GM13976 (cell line): ENCODE measurements around the gene ADGRG6.

Source experiments
- DNase-seq: peaks from one replicate; pipeline ENCODE4 v3.0.0; 2012; ENCODE audit warnings: low spot score
- CTCF ChIP-seq: IDR thresholded peaks from 2 replicates; pipeline ENCODE4 v1.5.1; 2012; ENCODE audit warnings: borderline replicate concordance, mild to moderate bottlenecking; ENCODE audit not compliant: insufficient read depth; ENCODE audit errors: extremely low read depth, missing control alignments, control extremely low read depth
- in situ Hi-C: fragments of 300-500 bp; cut with MboI; formaldehyde crosslinking; loops from one replicate; pipeline ENCODE4 v1.12.0; 2022; ENCODE audit warnings: low sequenced_read_pairs, mixed read lengths, inconsistent platforms; ENCODE audit not compliant: unreplicated experiment

The ADGRG6 gene

DNA sequence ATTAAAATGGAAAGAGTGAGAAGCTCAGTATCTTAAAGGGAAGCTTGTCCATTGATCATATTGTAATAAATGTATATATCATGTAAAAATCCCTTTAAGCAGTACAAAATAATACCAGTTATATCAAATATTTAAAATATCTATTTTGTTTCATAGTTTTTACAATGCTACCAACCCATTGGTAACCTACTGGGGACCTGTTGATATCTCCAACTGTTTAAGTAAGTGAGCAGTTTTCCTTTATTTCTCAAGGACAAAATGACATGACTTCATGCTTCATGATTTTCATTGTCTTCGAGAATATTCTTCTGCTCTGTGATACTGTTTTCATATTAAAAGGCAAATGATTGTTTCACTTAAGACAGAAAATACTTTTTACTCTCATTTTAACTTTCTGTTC, 100.0 kb downstream of the ADGRG6 start:
- TF ChIP-seq CTCF: no peak
- in situ Hi-C loops: no loop called here
- no peak for DNase-seq

DNA sequence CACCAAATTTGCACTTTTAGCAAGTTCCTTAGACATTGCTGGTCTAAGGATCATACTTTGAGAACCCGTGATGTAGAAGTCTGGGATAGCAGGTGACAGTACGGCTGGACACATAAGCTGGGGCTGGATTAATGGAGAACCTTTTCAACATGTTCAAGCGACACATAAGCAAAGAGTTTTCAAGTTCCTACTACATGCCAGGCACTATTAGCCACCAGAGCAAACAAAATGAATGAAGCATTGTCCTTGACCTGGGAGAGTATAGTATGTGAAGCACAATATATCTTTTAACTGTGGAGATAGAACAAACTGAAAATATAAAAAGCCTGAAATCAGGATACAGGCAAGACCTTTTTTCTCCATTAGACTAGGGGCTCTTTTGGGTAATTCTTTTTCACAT, 102.9 kb downstream of the ADGRG6 start:
- DNase-seq: no peak
- TF ChIP-seq CTCF: no peak
- in situ Hi-C loops: no loop called here

DNA sequence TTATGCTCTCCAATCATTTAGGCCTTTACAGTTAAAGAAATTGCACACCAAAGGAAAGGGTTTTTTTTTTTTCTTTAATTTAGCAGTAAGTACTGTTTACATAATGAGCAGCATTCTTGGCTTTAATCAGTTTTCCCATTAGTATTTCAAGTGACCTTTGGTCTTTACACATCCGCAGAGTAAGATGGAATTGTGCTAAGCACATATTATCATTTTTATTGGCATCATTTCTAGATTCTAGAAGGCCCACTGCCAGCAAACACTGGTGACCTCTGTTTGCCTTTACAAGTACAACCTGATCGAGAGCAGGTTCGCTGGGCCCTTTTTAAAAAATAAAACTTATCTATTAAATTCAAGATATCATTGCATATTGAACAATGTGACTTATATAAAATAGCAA, 104.3 kb downstream of the ADGRG6 start:
- in situ Hi-C loops: no loop called here
- TF ChIP-seq CTCF: no peak
- no peak for DNase-seq

- no peak for DNase-seq
- in situ Hi-C loops: no loop called here
- no peak for TF ChIP-seq CTCF
Measured at GRCh38 chr6:142407685-142408273, 106.0 kb downstream of the ADGRG6 start.

- DNase-seq: no peak
- in situ Hi-C loops: no loop called here
- TF ChIP-seq CTCF: no peak
Measured at GRCh38 chr6:142408409-142408808, 106.6 kb downstream of the ADGRG6 start.

DNA sequence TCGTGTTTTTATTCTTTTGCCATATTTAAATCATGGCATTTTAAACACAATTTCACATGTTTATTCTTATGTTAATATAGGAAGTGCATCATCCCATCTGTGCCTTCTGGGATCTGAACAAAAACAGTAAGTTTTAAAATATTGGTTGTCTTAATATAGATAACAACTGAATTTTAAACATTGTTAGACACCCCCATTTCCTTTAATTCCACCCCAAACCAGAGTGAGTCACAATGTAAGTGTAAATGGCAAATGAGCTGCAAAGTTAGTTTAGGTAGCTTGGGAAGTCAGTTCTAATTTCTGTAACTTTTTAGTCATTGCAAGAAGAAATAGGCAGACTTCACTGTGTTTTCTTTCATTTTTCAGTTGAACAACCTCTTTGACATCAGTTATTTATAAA, 108.0 kb downstream of the ADGRG6 start:
- in situ Hi-C loops: no loop called here
- no peak for TF ChIP-seq CTCF
- DNase-seq: no peak

DNA sequence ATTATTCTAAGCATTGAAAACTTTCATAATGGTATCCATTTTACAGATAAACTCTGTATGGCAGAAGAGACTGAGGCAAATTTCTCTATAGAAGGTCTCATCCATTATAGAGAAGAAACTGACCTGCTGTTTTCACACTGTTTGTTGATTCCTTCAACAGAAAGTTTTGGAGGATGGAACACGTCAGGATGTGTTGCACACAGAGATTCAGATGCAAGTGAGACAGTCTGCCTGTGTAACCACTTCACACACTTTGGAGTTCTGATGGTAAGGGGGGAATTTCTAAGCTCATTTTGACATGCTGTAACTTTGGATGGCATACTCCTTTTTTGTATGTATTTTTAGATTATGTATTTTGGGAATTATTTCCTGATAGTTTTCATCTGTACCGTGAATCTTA, 109.3 kb downstream of the ADGRG6 start:
- in situ Hi-C loops: no loop called here
- TF ChIP-seq CTCF: no peak

More for the DNA sequence above, 109.3 kb downstream of the ADGRG6 start:
- no peak for DNase-seq
